GM19099 (cell line): ENCODE data around the gene HBE1.

Experiments used
- POLR2A ChIP-seq: IDR thresholded peaks from 3 replicates; pipeline ENCODE4 v1.6.1; 2011; ENCODE audit warnings: low read depth; ENCODE audit not compliant: insufficient read length; ENCODE audit errors: extremely low read depth

Gene HBE1

DNA sequence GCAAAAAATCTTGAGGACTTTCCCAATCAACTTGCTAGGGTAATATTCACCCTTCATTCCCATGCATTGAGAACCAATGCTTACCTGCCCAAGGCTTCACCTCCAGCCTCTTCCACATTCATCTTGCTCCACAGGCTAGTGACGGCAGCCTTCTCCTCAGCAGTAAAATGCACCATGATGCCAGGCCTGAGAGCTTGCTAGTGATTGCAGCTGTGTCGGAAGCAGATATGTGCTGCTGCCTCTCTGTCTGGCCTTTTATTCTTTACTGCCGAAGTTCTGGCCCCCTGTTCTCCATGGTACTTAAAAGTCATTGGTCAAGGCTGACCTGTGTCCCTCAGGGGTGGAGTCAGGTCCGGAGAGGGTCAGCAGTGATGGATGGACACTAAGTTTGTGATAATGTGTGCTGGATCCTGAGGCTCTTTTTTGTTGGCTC is at the start of gene HBE1:
TSS of gene HBE1 (minus strand) at position 231 of the 433 bp plus-strand sequence. CDS start at position 176, 55 bp downstream.
- TF ChIP-seq POLR2A, result no peak

GRCh38 chr11:5317292-5317691 is 47.5 kb upstream of the HBE1 start:
- no peak for TF ChIP-seq POLR2A

DNA sequence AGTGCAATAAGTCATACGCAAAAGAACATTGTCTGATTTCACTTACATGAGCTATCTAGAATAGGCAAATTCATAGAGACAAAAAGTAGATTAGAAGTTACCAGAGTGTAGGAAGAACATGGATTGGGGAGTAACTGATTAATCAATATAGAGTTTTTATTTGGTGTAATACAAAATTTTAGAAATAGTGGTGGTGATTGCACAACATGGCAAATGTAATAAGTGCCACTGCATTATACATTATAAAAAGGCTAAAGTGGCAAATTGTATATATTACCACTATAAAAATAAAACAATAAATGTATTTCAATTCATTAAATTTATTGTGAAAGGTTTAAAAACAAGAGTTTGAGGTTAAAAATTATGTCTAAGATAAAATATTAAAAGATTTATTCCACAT is 40.7 kb upstream of the HBE1 start:
- TF ChIP-seq POLR2A, result no peak

DNA sequence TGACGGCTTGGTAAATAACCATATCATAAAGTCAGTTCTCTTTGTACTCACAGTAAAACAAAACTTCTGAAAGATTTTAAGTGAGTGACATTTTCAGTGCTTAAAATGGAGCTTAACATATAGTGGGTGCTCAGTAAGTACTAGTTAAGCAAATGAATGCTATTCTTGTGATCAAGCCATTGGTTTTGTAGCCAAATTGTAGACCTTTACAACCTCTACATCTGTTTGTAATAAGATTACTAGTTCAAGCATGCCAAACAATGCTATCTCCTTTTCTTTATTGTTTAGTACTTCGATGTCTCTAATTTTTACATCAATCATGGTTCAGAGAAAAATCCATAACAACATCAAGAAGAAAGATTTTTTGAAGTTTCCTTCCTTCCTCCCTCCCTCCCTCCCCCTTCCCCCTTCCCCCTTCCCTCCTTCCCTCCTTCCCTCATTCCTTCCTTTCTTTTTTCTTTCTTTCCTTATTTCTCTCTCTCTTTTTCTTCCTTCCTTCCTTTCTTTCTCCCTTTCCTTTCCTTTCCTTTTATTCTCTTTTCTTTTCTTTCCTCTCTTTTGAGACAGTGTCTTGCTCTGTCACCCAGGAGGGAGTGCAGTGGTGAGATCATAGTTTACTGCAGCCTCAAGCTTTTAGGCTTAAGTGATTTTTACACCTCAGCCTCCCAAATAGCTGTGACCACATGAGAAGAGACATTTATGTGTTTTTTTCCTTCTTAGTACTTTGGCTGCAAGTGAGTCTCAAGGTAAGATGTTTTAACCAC is 37.7 kb upstream of the HBE1 start:
- TF ChIP-seq POLR2A, result no peak

GRCh38 chr11:5304046-5304445 is 34.3 kb upstream of the HBE1 start:
- no peak for TF ChIP-seq POLR2A

DNA sequence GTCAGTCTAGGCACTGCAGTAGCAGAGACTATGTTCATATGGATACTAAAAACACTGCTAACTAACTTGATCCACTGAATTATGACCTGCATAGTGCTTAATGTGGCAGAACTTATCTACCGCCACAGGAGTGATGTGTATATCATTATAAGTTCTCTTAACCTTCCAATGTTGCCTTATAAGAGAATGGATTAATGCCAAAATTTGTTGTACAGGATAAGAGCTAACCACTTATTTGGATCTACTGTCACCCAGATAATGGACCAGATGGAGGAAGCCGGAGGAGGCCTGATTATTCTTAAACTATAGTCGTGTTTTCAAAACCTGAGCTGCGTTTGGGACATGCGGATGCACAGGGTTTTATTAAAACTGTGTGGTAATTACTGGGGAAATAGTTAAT is 33.9 kb upstream of the HBE1 start:
- TF ChIP-seq POLR2A, result no peak

GRCh38 chr11:5301846-5302245 is 32.1 kb upstream of the HBE1 start, which contains the start of gene OR51B4:
OR51B4 (minus strand) TSS chr11:5301946; CDS start chr11:5301946, 0 bp downstream.
- no peak for TF ChIP-seq POLR2A

DNA sequence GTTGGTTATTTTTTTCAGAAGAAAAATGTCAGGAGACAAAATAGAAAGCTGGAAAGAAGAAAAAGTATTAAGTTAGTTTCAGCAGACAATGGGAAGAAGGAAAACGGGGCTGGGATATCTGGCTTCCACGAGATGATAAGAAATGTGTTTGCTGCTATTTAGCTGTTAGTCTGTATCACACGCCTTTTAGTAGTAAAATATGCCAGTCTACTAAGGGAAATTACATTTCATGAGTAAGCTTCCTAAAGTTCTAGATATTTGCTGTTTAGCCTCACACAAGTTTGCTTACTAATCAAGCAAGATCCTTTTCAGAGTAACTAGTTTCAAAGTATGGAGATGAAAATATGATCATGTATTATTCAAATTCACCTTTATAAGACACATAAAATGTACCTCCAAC is 30.5 kb upstream of the HBE1 start:
- TF ChIP-seq POLR2A, result no peak

GRCh38 chr11:5298451-5298850 is 28.7 kb upstream of the HBE1 start:
- TF ChIP-seq POLR2A, result no peak

DNA sequence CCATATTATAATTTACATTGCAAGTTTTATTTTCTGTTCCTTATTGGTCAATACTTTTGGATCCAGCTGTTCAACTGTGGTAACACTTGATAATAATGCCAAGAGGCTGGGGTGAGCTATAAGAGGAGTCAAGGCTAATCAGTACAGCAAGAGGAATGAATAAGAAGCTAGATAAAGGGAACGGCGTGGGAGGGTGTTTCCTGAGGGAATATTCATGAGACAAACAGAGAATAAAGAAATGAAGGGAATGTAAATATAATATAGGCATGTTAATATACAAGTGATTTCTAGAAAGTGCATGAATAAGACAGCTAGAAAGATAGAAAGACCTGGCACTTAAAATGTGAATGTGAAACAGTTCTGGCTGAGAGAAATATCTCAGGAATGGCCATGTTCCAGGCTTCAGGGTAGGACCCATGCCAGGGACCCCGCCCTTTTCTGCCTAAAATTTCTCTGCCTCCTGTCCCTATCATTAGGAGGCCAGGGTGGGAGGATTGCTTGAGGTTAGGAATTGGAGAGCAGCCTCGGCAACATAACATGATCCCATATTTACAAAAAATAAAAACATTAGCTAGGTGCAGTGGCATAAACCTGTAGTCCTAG is 28.1 kb upstream of the HBE1 start:
- TF ChIP-seq POLR2A, result no peak

- no peak for TF ChIP-seq POLR2A
These were observed 23.3 kb upstream of the HBE1 start for GRCh38 chr11:5293028-5293427.

- no peak for TF ChIP-seq POLR2A
These were observed 21.6 kb upstream of the HBE1 start for GRCh38 chr11:5291207-5291838.

DNA sequence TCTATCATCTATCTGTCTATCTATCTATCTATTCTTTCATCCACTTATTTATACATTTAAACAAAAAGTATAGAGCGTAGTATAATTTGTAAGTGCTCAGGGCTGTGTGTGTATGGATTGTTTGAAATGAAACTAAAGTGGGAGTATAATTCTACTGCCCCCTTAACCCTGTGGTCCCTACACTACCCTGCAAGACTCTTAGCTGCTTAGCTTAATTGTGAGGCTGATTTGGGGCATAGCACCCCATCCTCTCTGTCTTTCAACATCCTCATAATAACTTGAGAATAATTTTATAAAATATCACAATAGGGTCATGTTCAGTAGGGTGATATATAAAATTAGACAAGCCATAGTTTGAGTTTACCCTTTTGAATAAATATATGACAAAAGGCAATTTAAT is 20.4 kb upstream of the HBE1 start:
- TF ChIP-seq POLR2A, result no peak

GRCh38 chr11:5289696-5290095 is 20.0 kb upstream of the HBE1 start:
- TF ChIP-seq POLR2A, result no peak

DNA sequence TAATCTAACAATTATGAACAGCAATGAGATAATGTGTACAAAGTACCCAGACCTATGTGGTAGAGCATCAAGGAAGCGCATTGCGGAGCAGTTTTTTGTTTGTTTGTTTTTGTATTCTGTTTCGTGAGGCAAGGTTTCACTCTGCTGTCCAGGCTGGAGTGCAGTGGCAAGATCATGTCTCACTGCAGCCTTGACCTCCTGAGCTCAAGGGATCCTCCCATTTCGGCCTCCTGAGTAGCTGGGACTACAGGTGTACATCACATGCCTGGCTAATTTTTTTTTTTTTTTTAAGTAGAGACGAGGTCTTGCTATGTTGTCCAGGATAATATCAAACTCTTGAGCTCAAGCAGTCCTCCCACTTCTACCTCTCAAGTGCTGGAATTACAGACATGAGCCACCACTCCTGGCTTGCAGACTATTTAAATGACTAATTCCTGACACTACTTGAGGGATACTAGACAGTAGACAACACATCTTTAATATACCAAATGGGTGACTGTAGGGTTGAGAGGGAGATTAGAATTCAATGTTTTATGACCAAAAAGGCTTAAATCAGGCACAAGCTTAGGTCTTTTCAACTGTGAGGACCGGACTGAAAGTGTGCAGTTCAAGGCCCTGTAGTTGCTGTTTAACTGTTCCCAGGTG is 19.3 kb upstream of the HBE1 start:
- TF ChIP-seq POLR2A, result no peak
